Liver (tissue), 9 donors: ENCODE measurements around the gene SHOX. TPM values are rescaled to one million over a fixed set of nuclear protein-coding genes. Genes with fewer than 3 reads are reported as not detected.
"Not testable (repeated sequence)": the region's sequence is repeated elsewhere in the genome, so short reads cannot be mapped to it uniquely, and the experiment has no call there.

Experiments used
- DNase-seq: peaks from one replicate; pipeline ENCODE4 v3.0.0-alpha.2; 2017; ENCODE audit warnings: low spot score
- H3K27ac ChIP-seq, 2 donors: one replicate each; pipeline ENCODE4 v1.7.0; 2013; ENCODE audit warnings: inconsistent platforms in 2 of 2, low read length in 2 of 2, control low read depth in 1 of 2, low read depth in 1 of 2, mild to moderate bottlenecking in 1 of 2
- H3K27me3 ChIP-seq, 4 donors: one replicate each; pipeline versions ENCODE4 v1.6.1 to v1.7.0; 2013; ENCODE audit warnings: low read length in 3 of 4, inconsistent platforms in 1 of 4, mild to moderate bottlenecking in 1 of 4, moderate library complexity in 1 of 4; ENCODE audit not compliant: control insufficient read depth in 4 of 4, insufficient read depth in 4 of 4
- H3K36me3 ChIP-seq, 4 donors: one replicate each; pipeline versions ENCODE4 v1.6.1 to v1.7.0; 2013; ENCODE audit warnings: low read length in 3 of 4, mild to moderate bottlenecking in 3 of 4, low read depth in 1 of 4, moderate library complexity in 1 of 4; ENCODE audit not compliant: control insufficient read depth in 4 of 4, insufficient read depth in 3 of 4
- H3K4me1 ChIP-seq, 4 donors: one replicate each; pipeline versions ENCODE4 v1.6.1 to v1.7.0; 2013; ENCODE audit warnings: low read length in 3 of 4, mild to moderate bottlenecking in 3 of 4, moderate library complexity in 1 of 4; ENCODE audit not compliant: control insufficient read depth in 4 of 4, insufficient read depth in 4 of 4
- H3K4me3 ChIP-seq, 3 donors: one replicate each; pipeline versions ENCODE4 v1.6.1 to v1.7.0; 2013; ENCODE audit warnings: low read length in 3 of 3, control low read depth in 1 of 3, low read depth in 1 of 3, mild to moderate bottlenecking in 1 of 3
- H3K9ac ChIP-seq, 2 donors: one replicate each; pipeline ENCODE4 v1.7.0; 2013; ENCODE audit warnings: low read length in 2 of 2, mild to moderate bottlenecking in 2 of 2, moderate library complexity in 2 of 2, control low read depth in 1 of 2, low read depth in 1 of 2
- H3K9me3 ChIP-seq, 4 donors: one replicate each; pipeline versions ENCODE4 v1.6.1 to v1.7.0; 2013; ENCODE audit warnings: low read length in 3 of 4; ENCODE audit not compliant: control insufficient read depth in 4 of 4
- ATF3 ChIP-seq: IDR thresholded peaks from 2 replicates; pipeline ENCODE4 v1.6.1; 2016; ENCODE audit warnings: antibody characterized with exemption
- EGR1 ChIP-seq, 2 donors: IDR thresholded peaks; 2 replicates each; pipeline ENCODE4 v1.6.1; 2016 to 2018; ENCODE audit warnings: antibody characterized with exemption in 2 of 2, low read depth in 2 of 2
- FOXA1 ChIP-seq: IDR thresholded peaks from 2 replicates; pipeline ENCODE4 v1.6.1; 2016; ENCODE audit warnings: antibody characterized with exemption
- FOXA2 ChIP-seq: IDR thresholded peaks from 2 replicates; pipeline ENCODE4 v1.6.1; 2016; ENCODE audit warnings: antibody characterized with exemption
- GABPA ChIP-seq, 2 donors: IDR thresholded peaks in 1 of 2; conservative IDR thresholded peaks in 1 of 2; 2 replicates each; pipeline ENCODE4 v1.6.1; 2016; ENCODE audit warnings: antibody characterized with exemption in 2 of 2, mild to moderate bottlenecking in 1 of 2, moderate library complexity in 1 of 2
- HNF4A ChIP-seq, 2 donors: conservative IDR thresholded peaks; 2 replicates each; pipeline ENCODE4 v1.6.1; 2016; ENCODE audit warnings: antibody characterized with exemption in 2 of 2, mild to moderate bottlenecking in 2 of 2
- HNF4G ChIP-seq: IDR thresholded peaks from 2 replicates; pipeline ENCODE4 v1.6.1; 2016; ENCODE audit warnings: antibody characterized with exemption
- JUND ChIP-seq, 2 donors: IDR thresholded peaks; 2 replicates each; pipeline ENCODE4 v1.6.1; 2016; ENCODE audit warnings: antibody characterized with exemption in 2 of 2
- NR2F2 ChIP-seq: IDR thresholded peaks from 2 replicates; pipeline ENCODE4 v1.6.1; 2016; ENCODE audit warnings: antibody characterized with exemption
- RAD21 ChIP-seq, 2 donors: IDR thresholded peaks; 2 replicates each; pipeline ENCODE4 v1.6.1; 2016; ENCODE audit warnings: antibody characterized with exemption in 2 of 2, mild to moderate bottlenecking in 2 of 2
- REST ChIP-seq: IDR thresholded peaks from 2 replicates; pipeline ENCODE4 v1.6.1; 2016; ENCODE audit warnings: antibody characterized with exemption, mild to moderate bottlenecking
- SP1 ChIP-seq: IDR thresholded peaks from 2 replicates; pipeline ENCODE4 v1.6.1; 2018; ENCODE audit warnings: antibody characterized with exemption, mild to moderate bottlenecking
- TAF1 ChIP-seq: conservative IDR thresholded peaks from 2 replicates; pipeline ENCODE4 v1.6.1; 2016; ENCODE audit warnings: antibody characterized with exemption, mild to moderate bottlenecking
- YY1 ChIP-seq: IDR thresholded peaks from 2 replicates; pipeline ENCODE4 v1.6.1; 2016; ENCODE audit warnings: antibody characterized with exemption, mild to moderate bottlenecking
- ZBTB33 ChIP-seq: IDR thresholded peaks from 2 replicates; pipeline ENCODE4 v1.6.1; 2016; ENCODE audit warnings: antibody characterized with exemption
- WGBS: extraction: QIAGEN DNeasy Blood & Tissue Kit; methylation state at CpG from one replicate; pipeline ENCODE4 v1.1.7; 2013; 5-methylcytosine and 5-hydroxymethylcytosine counted together
- polyA plus RNA-seq, 2 donors: library from polyadenylated mRNA; stranded (reverse) in 1 of 2; unstranded in 1 of 2; fragments of 200-250 nt in 1 of 2; fragments of >200 nt in 1 of 2; fragmentation: Nextera tagmentation in 1 of 2; extraction: Ambion mirVana in 1 of 2; gene quantifications; one replicate each; pipeline versions ENCODE4 v1.2.1 to v1.2.3, GENCODE V29; 2013 to 2015
- total RNA-seq, 2 donors: library from RNA; depleted of rRNA; stranded (reverse); fragments of >200 nt; gene quantifications; one replicate each; pipeline ENCODE4 v1.2.3, GENCODE V29; 2014
- donor health status: healthy.
- donor health status: healthy.
- donor health status: healthy.
- donor health status: healthy.
- donor health status: healthy.

Gene SHOX
- total and polyA plus RNA-seq, 4 donors: not detected

- H3K9me3 ChIP-seq: no peaks in the 10 kb centered on the region
- no peak for DNase-seq
- H3K27me3 ChIP-seq: peaks cover 0 to 8% (median 0%) of the 10 kb centered on the region in 4 donors
- 63% methylated on average over 8 of the region's 8 CpGs for WGBS
- H3K4me3 ChIP-seq: no peak overlapping the region
- no peak overlapping the region for H3K9ac ChIP-seq
- no peak overlapping the region for H3K27ac ChIP-seq
- no peak for TF ChIP-seq REST
- TF ChIP-seq JUND (IDR thresholded peaks at IDR 0.05): no peak
- no peak for TF ChIP-seq EGR1 (IDR thresholded peaks at IDR 0.05; ENCODE audit: low read depth in 2 of 2)
- no peak for TF ChIP-seq NR2F2
- no peak for TF ChIP-seq FOXA2
- no peak for TF ChIP-seq HNF4A (conservative IDR thresholded peaks at IDR 0.05)
- no peak for TF ChIP-seq ATF3
- no peak for TF ChIP-seq YY1
- TF ChIP-seq FOXA1: no peak
- no peak for TF ChIP-seq HNF4G
- no peak for TF ChIP-seq TAF1
- TF ChIP-seq GABPA (IDR thresholded peaks at IDR 0.05 in 1 of 2, conservative IDR thresholded peaks at IDR 0.05 in 1 of 2): no peak
- no peak for TF ChIP-seq ZBTB33
- TF ChIP-seq RAD21 (IDR thresholded peaks at IDR 0.05): no peak
- no peak for TF ChIP-seq SP1
- no peaks in the 10 kb centered on the region for H3K4me1 ChIP-seq
- no peaks in the 10 kb centered on the region for H3K36me3 ChIP-seq
Measured at GRCh38 chrX:617891-618290, 12.7 kb upstream of the SHOX start.

- not testable (repeated sequence) for H3K4me1 ChIP-seq, H3K4me3 ChIP-seq, H3K36me3 ChIP-seq, H3K27ac ChIP-seq, H3K9ac ChIP-seq, H3K27me3 ChIP-seq, DNase-seq, H3K9me3 ChIP-seq
Measured at GRCh38 chrX:618304-618703, 12.3 kb upstream of the SHOX start.
